Lower lobe of right lung (tissue), 2 donors: Measurements from ENCODE around the gene RREB1. TPM values are rescaled to one million over a fixed set of nuclear protein-coding genes. Genes with fewer than 3 reads are reported as not detected.

Source experiments
- ATAC-seq, 2 donors: fragments of 200-7000 bp; cut with Tn5 transposase; one replicate each; pipeline ENCODE4 v1.9.1; 2020 to 2022; ENCODE audit warnings: mild to moderate bottlenecking in 2 of 2, moderate library complexity in 2 of 2
- DNase-seq: peaks from one replicate; pipeline ENCODE4 v3.0.0-alpha.2; 2020
- H3K27ac ChIP-seq: fragments of 200-600 bp; one replicate; pipeline ENCODE4 v1.8.0; 2022
- H3K27me3 ChIP-seq: fragments of 200-600 bp; one replicate; pipeline ENCODE4 v1.8.0; 2022; ENCODE audit warnings: low read depth
- H3K36me3 ChIP-seq: fragments of 200-600 bp; one replicate; pipeline ENCODE4 v1.8.0; 2022; ENCODE audit warnings: mild to moderate bottlenecking
- H3K4me1 ChIP-seq: fragments of 200-600 bp; one replicate; pipeline ENCODE4 v1.8.0; 2022
- H3K4me3 ChIP-seq: fragments of 200-600 bp; one replicate; pipeline ENCODE4 v1.8.0; 2022; ENCODE audit warnings: mild to moderate bottlenecking
- H3K9me3 ChIP-seq: fragments of 200-600 bp; one replicate; pipeline ENCODE4 v1.8.0; 2022
- CTCF ChIP-seq: fragments of 200-600 bp; IDR thresholded peaks from one replicate; pipeline ENCODE4 v1.8.0; 2022; ENCODE audit warnings: antibody characterized with exemption, mild to moderate bottlenecking
- intact Hi-C: fragments of 100-400 bp; cut with DNase I; formaldehyde crosslinking; loops from one replicate; pipeline ENCODE4 v1.11.0; 2022
- total RNA-seq: library from RNA; stranded (reverse); fragmentation: NEBNext Ultra II Directional; extraction: Animal tissue kit (Norgen Biotek cat#: 25700); gene quantifications from one replicate; pipeline ENCODE4 v1.2.1, GENCODE V29; 2021
- donor health status: DM: no; HTN: yes; CAD: no; lungs with severe emphysema.

The RREB1 gene
- total RNA-seq, 1 donor from 2014 or later, result 62.8 TPM

GRCh38 chr6:7292596-7293255 lies 185.0 kb downstream of the RREB1 start:
- ATAC-seq (no peak), DNase-seq (no peak)
- Histone ChIP-seq H3K27ac (no peak overlapping the region), H3K27me3 (no peaks in the 10 kb centered on the region), H3K36me3 (peaks cover 98% of the 10 kb centered on the region), H3K4me3 (no peak overlapping the region), H3K9me3 (no peaks in the 10 kb centered on the region), H3K4me1 (no peaks in the 10 kb centered on the region)
- TF ChIP-seq CTCF, result no peak
- intact Hi-C loops, result no loop called here

GRCh38 chr6:7295916-7296315 lies 188.2 kb downstream of the RREB1 start:
- H3K36me3 ChIP-seq, result peaks cover 100% of the 10 kb centered on the region
- DNase-seq (no peak), ATAC-seq (no peak)
- H3K27me3 ChIP-seq, result no peaks in the 10 kb centered on the region
- no peak for TF ChIP-seq CTCF
- H3K27ac ChIP-seq, result no peak overlapping the region
- intact Hi-C loops, result no loop called here
- H3K4me1 ChIP-seq, result no peaks in the 10 kb centered on the region
- H3K9me3 ChIP-seq, result no peaks in the 10 kb centered on the region
- H3K4me3 ChIP-seq, result no peak overlapping the region

GRCh38 chr6:7296602-7297001 lies 188.8 kb downstream of the RREB1 start:
- H3K4me3 ChIP-seq, result no peak overlapping the region
- peaks cover 100% of the 10 kb centered on the region for H3K36me3 ChIP-seq
- H3K27ac ChIP-seq, result no peak overlapping the region
- no peak for TF ChIP-seq CTCF
- H3K9me3 ChIP-seq, result no peaks in the 10 kb centered on the region
- intact Hi-C loops, result no loop called here
- no peaks in the 10 kb centered on the region for H3K4me1 ChIP-seq
- no peaks in the 10 kb centered on the region for H3K27me3 ChIP-seq
- no peak for ATAC-seq
- no peak for DNase-seq

GRCh38 chr6:7298113-7298512 lies 190.4 kb downstream of the RREB1 start:
- H3K4me1 ChIP-seq, result no peaks in the 10 kb centered on the region
- H3K27me3 ChIP-seq, result no peaks in the 10 kb centered on the region
- H3K36me3 ChIP-seq, result peaks cover 100% of the 10 kb centered on the region
- TF ChIP-seq CTCF, result no peak
- H3K27ac ChIP-seq, result no peak overlapping the region
- intact Hi-C loops, result no loop called here
- ATAC-seq (no peak), DNase-seq (no peak)
- no peaks in the 10 kb centered on the region for H3K9me3 ChIP-seq
- H3K4me3 ChIP-seq, result no peak overlapping the region

- peaks cover 99% of the 10 kb centered on the region for H3K36me3 ChIP-seq
- no peak overlapping the region for H3K4me3 ChIP-seq
- H3K27ac ChIP-seq, result no peak overlapping the region
- ATAC-seq (no peak), DNase-seq (no peak)
- intact Hi-C loops, result no loop called here
- peaks cover 5% of the 10 kb centered on the region for H3K4me1 ChIP-seq
- TF ChIP-seq CTCF, result no peak
- no peaks in the 10 kb centered on the region for H3K27me3 ChIP-seq
- no peaks in the 10 kb centered on the region for H3K9me3 ChIP-seq
Measured at GRCh38 chr6:7300926-7301325, 193.2 kb downstream of the RREB1 start.

Other genes with a start within 250 kb of the RREB1 start
- gene SSR1, start 205.2 kb downstream of the RREB1 start, total RNA-seq, result 127 TPM